Upper lobe of left lung (tissue), 4 donors: ENCODE results near the gene LAMTOR2.

Experiments used
- CTCF ChIP-seq, 6 experiments: fragments of 450-650 bp in 4 of 6; fragments of 200-600 bp in 2 of 6; sonication (generic) in 2 of 6; IDR thresholded peaks; one replicate each; pipeline ENCODE4 v1.5.1; 2016 to 2019; ENCODE audit warnings: antibody characterized with exemption in 6 of 6
- POLR2A ChIP-seq, 4 donors: fragments of 450-650 bp; IDR thresholded peaks; one replicate each; pipeline ENCODE4 v1.5.1; 2016 to 2017; ENCODE audit warnings: antibody characterized with exemption in 4 of 4, mild to moderate bottlenecking in 2 of 4
- POLR2AphosphoS5 ChIP-seq, 2 donors: sonication (generic); formaldehyde crosslinking; IDR thresholded peaks; one replicate each; pipeline ENCODE4 v1.5.1; 2017; ENCODE audit warnings: antibody characterized with exemption in 2 of 2

GRCh38 chr1:156082309-156083091 is 27.9 kb downstream of the LAMTOR2 start, which contains the start of gene MEX3A:
- TF ChIP-seq CTCF (IDR thresholded peaks at IDR 0.05) = no peak
- TF ChIP-seq POLR2AphosphoS5 (IDR thresholded peaks at IDR 0.05) = peak in 1 of 2 donors; percentile 24
- TF ChIP-seq POLR2A (IDR thresholded peaks at IDR 0.05) = no peak
